ENCODE data around the gene SPSB1.

The SPSB1 gene

DNA sequence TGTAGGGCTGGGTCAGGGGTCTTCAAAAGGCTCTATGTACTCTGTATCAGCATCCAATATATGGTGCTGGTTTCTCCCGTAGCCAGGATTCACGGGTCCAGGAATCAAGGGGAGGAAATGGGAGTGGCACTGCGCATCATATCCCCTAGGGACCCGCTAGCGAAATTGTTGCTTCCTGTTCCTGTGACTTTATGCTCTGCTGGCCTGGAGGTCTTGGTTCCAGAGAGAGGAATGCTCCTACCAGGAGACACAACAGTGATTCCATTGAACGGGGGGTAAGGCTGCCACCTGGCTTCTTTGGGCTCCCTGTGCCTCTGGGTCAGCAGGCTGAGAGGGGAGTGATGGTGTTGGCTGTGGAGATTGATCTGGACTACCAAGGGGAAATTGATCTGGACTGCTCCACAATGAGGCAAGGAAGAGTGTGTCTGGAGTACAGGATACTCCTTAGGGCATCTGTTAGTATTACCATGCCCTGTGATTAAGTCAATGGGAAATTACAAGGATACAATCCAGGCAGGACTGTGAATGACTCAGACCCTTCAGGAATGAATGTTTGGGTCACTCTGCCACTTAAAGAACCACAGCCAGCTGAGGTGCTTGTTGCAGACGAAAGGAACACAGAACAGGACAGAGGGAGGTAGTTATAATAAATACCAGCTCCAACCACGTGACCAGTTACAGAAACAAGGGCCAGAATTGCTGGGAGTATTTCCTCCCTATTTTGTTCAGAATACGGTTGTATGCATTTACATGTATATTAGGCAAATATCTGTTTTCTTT, 10.2 kb downstream of the SPSB1 start:
- no peak for DNase-seq

DNA sequence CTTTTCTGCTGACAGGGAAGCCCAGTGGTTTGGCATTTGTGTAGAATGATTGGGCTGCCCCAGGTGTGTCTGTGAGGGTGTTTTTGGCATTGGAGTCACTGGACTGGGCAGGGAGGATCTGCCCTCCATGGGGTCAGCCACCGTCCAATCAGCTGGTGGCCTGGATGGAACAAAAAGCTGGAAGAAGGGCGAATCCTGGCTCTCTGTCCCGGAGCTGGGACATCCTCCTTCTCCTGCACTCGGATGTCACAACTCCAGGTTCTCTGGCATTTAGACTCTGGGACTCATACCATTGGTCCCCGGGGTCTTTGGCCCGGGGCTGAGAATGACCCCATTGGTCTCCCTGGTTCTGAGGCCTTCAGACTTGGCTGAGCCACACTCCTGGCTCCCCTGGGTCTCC, 11.2 kb downstream of the SPSB1 start:
- DNase-seq: no peak

DNA sequence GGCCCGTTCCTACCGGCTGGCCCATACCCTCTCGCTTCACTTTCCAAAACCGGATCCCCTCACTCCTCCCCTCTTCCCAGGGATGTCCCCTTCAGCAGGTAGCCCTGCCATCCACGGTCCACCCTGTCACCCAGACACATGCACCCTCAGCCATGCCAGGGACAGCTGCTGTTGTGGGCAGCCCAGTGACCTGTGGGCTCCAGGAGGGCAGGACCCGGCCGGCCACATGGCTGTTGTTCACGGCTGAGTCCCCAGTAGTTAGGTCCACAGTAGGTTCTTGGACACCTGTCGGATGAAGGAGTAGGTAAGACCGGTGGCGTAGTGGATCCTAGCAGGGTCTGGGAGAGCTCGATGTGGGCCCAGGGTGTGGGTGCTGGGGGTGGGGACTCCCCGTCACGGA, 12.5 kb downstream of the SPSB1 start:
- DNase-seq: no peak

DNA sequence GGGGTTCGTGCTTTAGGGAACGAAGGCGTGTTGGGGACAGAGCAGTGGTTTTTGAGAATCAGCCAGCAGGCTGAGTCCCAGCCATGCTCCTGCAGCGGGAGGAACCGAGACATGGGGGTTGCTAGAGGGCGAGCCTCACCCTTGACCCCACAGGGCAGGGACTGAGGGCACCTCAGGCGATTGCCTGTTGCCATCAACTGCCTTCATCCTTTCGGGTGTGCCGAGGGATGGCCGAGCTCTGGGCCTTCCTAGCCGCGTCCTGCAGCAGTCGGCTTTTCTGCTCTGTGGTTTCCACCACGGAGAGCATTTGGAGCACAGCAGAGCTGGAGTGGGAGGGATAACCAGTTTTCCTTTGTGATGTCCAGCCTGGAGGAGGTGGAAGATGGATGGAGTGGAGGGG, 13.3 kb downstream of the SPSB1 start:
- no peak for DNase-seq

DNA sequence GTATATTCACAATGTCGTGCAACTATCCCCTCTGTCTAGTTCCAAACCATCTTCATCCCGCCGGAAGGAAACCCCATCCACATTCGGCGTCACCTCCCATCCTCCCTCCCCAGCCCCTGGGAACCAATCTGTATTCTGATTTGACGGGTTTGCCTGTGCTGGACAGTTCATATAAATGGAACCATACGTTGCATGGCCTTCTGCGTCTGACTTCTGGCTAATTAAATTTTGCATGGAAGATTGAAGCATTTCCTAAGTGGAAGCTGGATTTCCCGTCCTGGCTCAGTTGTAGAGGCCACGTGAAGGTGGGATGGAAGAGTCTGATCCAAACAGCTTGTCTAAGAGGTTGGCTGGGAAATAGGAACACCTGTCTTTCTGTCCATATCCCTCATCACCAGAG, 14.6 kb downstream of the SPSB1 start:
- DNase-seq: no peak

DNA sequence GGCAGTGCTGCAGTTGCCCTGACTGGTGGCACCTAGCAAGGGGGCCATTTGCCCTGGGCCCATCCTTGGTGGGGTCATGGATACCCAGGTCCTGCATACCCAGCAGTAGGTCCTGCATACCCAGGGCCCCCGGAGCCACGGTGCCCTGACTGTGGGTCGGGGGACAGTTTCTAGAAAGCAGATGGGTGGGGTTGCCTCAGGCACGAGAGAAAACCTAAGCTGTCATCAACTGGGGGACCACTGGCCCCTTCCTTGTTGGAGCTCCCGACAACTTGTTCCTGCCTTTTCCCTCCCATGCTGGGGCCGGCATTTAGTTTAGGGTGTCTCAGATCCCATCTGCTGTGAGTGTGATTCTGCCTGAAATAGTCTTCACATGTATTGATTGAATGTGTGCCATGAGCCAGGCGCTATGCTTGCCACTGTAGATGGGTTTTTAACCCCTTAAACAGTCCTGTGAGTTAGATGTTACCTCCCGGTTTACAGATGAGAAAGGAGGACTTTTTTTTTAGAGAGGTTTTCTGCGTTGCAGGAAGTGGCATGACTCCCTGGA, 15.6 kb downstream of the SPSB1 start:
- DNase-seq: no peak

DNA sequence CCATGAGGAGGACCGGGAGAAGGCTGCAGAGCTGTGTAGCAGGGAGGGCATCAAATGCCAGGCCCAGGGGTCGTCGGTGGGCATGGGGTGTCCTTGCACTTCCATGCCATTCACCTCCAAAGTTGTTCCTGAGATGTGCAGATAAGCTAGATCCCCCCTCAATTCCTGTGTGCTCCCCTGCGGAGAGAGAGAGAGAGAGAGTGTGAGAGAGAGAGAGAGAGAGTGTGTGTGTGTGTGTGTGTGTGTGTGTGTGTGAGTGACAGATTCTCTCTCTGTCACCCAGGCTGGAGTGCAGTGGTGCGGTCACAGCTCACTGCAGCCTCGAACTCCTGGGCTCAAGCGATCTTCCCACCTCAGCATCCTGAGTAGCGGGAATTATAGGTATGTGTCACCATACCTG, 16.4 kb downstream of the SPSB1 start:
- no peak for DNase-seq

DNA sequence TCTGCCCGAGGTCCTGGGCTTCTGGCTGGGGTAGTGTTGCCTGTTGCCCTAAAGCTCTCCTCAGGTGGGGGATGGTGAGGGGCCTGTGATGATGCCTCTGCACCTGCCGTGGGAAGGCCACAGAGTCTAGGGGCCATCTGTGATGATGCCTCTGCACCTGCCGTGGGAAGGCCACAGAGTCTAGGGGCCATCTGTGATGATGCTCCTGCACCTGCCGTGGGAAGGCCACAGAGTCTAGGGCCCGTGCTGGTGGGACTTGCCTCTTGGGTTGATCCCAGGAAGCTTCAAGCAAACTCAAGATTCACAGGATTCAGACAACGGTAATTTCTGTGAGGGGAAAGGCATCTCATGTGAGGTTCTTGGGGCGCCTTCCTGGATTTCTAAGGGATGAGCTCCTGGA, 17.3 kb downstream of the SPSB1 start:
- DNase-seq: no peak

DNA sequence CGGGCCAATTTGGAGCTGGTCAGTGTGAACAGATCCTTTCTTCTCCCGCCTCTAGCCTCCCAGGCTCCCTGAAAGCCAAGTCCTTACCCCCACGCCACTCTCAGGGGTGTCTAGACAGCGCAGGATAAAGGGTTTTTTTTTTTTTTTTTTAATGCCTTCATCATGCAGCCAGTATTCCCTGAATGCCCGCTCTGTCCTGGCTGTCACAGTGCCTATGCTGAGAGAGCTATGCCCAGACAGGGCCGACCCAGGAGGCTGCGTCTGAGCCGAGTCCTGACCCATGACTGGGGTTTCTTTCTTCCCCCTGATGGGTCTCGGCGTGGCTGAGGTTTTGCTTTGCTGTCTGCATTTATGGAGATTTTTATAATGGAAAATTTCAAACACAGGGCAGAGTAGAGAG, 18.3 kb downstream of the SPSB1 start:
- DNase-seq: no peak

DNA sequence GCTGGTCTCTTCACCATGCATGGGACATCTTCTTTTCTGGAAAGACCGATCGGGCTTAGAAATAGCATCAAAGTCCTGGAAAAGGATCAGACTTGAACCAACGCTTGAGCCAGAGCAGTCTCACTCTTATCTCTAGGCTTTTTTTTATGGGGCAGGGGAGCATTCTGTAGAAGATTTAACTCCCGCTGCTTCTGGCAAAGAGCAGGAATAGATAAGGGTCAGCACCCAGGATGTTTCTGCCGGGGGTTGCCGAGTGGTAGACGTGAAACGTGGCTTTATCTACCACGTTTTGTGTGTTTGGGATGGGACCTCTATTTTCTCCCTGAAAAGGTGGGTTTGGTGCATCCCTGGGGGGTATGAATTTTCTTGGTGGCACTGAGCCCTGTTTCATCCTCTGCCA, 18.8 kb downstream of the SPSB1 start:
- DNase-seq: no peak

DNA sequence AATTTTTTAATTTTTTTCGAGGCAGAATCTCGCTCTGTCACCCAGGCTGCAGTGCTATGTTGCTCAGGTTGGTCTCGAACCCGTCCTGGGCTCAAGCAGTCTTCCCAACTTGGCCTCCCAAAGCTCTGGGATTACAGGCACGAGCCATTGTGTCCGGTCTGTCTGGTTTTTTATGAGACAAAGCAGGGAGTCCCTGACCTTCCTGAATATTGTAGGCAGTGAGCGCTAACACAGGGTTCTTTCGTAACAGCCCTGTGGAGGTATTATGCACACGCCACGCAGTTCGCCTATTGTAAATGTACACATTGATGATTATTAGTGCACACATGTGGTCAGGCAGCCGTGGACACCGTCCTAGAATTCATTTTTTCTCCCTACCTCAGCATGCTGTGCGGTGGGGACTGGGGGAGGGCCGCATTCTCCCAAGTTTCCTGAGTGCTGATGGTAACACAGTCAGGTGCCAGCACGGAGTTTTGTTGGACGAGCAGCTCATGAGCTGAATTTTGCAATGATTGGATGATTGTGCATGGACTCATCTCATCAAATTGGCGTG, 19.6 kb downstream of the SPSB1 start:
- DNase-seq: no peak

DNA sequence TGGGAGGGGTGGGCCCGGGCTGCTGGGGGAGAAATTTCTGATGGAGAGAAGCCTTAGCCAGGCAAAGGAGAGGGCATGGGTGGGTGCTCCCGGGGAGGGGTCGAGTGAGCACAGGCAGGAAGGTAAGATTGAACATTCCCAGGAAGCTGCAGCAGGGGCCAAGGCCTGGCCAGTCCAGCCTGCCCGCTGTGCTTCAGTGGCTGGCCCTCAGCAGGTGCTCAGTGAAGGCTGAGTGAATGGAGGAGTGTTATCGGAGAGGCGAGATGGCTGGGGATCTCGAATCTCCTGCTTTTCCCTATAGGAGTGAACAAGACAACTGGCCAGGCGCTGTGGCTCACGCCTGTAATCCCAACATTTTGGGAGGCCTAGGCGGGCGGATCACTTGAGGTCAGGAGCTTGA, 20.9 kb downstream of the SPSB1 start:
- no peak for DNase-seq

DNA sequence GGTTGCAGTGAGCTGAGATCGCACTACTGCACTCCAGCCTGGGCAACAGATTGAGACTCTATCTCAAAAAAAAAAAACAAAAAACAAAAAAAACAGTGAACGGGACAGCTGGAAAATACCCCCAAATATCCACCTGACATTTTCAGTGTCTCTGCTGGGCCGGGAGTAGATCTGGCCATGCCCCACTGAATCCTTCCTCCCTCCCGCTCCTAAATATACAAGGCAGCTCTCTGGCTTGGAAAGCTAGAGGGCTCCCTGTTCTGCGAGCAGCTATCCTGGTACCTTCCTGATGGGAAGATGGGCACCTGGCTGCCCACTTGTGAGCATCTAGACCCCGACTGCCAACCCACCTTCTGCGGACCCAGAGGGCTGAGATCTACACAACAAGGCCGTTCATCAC, 21.4 kb downstream of the SPSB1 start:
- no peak for DNase-seq

DNA sequence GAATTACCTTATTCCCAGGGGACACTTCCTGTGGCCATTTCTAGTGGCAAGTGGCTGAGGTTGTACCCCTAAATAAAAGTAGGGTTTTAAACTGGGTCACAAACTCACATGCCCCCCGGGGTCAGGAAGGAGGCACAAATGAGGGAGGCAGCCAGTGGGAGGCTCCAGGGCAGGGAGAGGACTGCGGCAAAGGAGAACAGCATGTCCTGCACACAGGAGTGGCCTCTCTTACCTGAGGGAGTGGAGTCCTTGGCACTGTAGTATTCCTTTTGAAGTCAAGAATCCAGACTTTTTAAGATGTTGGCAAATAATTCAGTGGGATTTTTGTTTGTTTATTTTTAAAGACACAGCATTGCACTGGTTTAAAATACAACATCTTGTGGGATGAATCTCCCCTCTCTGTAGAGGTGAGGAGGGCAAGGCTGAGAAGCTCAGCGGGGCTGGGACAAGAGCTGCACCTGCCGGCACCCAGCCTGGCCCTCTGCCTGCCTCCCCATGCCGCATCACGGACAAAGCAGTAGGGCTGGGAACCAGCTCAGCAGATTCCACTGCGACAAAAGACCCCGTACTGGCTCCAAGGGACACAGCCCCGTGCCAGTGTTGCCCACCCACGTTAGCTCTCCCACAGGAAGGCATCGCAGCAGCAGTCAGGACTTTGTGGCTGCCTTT, 22.2 kb downstream of the SPSB1 start:
- no peak for DNase-seq

DNA sequence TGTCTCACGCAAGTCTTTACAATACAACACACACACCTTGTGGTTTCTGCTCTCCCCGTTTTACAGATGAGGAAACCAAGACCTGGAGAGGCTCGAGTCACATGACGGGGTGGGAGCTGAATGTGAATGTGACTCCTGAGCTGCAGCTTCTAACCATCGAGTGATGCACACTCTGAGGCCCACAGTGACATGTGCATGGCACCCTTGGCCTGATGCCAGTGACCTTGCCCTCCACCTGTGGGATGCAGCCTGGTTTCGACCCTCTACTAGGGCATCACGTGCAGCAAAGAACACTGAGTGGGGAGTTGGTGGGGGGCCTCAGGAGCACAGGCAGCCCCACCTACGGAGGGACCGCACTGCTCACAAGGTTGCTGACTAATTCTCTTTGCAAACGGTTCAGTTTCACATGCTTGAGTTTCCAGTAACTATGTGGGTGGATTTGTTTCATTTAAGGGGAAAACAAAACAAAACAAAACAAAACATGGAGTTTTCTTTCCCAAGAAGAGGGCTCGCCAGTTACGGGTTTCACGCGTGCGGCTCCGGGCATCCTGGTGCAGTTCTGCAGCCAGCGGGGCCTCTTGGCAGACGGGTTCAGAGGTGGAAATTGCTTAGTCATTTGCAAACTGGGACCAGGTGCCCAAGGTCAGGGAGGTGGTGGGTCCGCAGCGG, 22.9 kb downstream of the SPSB1 start:
- no peak for DNase-seq

DNA sequence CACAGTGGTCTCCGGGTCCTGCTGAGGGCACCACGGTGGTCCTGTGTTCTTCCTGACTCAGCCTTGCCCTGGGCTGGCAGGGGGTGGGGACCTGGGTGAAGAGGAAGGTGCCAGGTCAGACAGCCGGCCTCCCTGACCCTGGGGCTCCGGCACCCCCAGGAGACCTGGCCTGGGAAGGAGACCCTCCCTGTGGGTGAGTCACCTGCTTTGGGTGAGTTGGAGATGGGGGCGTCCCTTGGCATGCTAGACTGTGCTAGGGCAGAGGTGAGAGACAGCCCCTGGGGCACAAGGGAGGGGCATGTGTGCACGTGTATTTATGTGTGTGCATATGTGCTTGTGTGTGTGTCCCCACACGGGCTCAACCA, 23.4 kb downstream of the SPSB1 start:
- no peak for DNase-seq

DNA sequence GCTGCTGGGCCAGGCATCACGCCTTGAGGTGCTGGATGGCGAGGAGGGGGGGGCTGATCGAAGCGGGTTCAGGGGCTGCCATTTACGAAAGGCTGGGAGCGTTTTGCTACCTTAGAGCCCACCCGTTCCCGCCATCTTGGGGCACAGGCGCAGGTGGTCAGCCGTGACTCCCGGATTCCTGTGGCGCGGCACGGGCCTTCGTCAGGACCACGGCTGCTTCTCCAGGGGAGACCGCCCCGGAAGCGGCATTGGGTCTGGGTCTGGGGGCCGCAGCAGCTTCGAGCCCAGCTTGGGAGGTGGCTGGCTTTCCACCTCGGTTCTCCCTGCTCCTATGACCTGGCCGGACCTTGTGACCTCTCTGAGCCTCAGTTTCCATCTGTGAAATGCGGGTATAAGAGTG, 23.8 kb downstream of the SPSB1 start:
- DNase-seq: no peak

DNA sequence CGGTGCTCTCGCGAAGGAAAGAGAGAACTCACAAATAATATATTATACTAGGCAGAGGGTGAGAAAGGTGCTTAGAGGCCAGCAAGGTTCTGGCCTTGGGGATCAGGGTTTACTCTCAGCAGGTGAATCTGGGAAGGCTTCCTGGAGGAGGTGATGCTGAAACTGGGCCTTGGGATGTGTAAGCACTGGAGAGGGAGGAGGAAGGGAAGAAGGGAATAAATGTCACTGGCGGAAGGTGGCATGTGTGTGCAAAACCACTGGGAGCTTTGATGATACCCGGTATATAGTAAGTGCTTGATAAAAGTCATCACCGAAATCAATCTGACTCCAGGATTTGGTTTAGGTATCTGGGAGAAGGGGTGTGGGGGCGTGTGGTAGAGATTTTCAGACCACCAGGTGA, 24.4 kb downstream of the SPSB1 start:
- no peak for DNase-seq

DNA sequence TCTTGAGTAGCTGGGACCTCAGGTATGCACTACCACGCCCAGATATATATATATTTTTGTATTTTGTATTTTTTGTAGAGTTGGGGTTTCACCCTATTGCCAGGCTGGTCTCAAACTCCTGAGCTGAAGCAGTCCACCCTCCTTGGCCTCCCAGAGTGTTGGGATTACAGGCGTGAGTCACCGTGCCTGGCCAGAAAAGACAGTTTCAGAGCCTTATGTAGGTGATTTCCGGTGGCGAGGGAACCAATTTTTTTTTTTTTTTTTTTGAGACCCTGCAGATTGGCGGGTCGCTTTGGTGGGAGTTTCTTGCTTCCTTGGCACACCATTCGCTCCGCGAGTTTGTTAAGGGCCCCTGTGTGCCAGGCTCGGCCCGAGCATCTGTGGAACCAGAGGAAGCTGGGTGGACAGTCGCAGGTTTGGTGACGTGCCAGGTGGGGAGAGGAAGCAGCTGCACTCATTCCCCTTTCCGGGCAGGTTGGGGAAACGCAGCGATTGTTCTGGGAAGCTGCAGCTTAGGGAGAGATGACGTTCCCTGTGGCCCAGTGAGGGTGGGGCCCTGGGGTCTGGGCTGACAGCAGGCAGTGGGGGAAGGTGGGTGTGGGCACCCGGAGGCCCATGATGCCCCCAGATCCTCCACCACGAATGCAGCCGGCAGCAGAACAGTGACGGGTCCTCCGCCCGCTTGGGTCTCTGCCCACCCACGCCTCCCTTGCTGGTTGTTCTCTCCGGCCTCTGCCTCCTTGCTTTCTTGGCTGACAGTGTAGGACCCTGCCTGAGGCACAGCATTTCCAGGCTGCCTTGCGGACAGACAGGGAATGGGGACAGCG, 25.1 kb downstream of the SPSB1 start:
- no peak for DNase-seq

DNA sequence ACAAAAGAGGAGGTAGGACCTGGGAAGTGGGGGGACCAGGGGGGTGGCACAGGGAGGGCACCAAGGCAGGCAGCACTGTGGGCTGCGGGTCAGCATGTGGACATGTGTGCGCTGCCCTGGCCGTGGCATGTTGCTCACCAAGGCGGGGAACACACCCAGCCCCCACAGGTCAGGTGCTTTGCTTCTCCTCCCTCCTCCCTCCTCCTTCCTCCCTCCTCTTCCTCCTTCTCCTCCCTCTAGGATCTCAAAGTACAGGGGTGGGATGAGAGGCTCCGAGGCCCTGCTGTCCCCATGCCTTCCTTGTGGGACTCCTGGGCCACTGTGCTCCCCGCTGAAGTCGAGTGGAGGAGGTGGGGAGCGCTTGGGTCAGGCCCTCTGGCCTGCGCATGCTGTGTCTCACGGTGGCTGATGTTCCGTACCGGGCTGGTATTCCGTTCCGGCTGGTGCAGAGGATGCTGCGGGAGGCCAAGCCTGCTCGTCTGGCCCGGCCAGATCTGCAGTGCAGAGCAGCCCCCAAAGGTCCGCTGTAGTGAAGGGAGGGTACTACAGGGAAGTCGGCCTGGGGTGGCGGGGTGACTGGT, 26.6 kb downstream of the SPSB1 start:
- DNase-seq: no peak

DNA sequence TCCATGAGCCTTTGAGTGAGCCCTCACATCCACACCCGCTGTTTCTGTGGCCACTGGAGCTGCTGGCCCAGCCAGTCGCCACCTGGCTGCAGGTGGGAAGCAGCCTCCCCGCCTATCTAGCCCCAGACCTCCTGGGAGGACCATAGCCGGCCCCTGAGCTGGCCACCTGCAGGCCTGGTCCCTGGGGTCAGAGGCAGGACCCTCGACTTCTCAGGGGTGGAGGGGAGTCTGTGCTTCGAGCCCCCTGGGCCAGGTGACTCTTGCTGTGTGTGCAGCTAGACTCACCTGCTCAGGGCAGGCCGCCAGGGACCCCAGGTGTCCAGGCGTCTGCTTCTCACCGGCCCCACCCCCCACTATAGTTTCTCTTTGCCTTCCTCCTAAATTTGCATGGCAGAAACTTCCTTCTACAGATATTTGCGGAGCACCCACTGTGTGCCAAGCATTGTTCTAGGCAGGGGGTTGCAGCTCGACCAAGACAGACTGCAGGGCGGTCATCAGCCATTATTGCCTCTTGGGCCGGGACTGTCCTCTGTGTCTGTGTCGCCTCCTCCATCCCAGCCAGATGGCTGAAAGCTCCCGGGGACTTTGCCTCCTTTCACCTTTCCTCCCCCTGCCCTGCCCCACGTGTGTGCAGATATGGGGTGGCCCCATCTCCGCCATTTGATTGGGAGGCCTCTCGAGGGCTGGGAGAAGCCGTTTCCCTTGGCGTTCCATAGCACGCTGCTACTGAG, 27.3 kb downstream of the SPSB1 start:
- no peak for DNase-seq
